PC-3 (cell line): ENCODE results near the gene SFTPB.

Experiments
- CTCF ChIP-seq: fragments of 300-600 bp; sonication (generic); conservative IDR thresholded peaks from 2 replicates; pipeline ENCODE4 v1.5.1; 2017; ENCODE audit warnings: antibody characterized with exemption, low read depth, mild to moderate bottlenecking, low read length
- EZH2 ChIP-seq: fragments of 300-600 bp; sonication (generic); IDR thresholded peaks from one replicate; pipeline ENCODE4 v1.6.1; 2017; ENCODE audit warnings: antibody characterized with exemption, mild to moderate bottlenecking, low read length; ENCODE audit not compliant: unreplicated experiment

- TF ChIP-seq CTCF, result no peak
- TF ChIP-seq EZH2, result no peak
Observed at GRCh38 chr2:85666435-85667316, 1.3 kb downstream of the SFTPB start.
